GM12891 (cell line): Measurements from ENCODE around the gene LIF.

Experiments used
- PAX5 ChIP-seq: IDR thresholded peaks from 2 replicates; pipeline ENCODE4 v1.6.1; 2011; ENCODE audit warnings: low read length, moderate library complexity, mild to moderate bottlenecking; ENCODE audit not compliant: insufficient read depth, severe bottlenecking
- POLR2A ChIP-seq: IDR thresholded peaks from 2 replicates; pipeline ENCODE4 v1.6.1; 2011; ENCODE audit warnings: low read depth, low read length, control low read depth
- POLR2AphosphoS5 ChIP-seq: IDR thresholded peaks from 2 replicates; pipeline ENCODE4 v1.6.1; 2011; ENCODE audit warnings: low read depth, low read length, control low read depth
- POU2F2 ChIP-seq: IDR thresholded peaks from 2 replicates; pipeline ENCODE4 v1.6.1; 2011; ENCODE audit warnings: low read depth, mild to moderate bottlenecking, control low read depth, low read length, moderate library complexity
- TAF1 ChIP-seq: IDR thresholded peaks from 2 replicates; pipeline ENCODE4 v1.6.1; 2011; ENCODE audit warnings: low read depth, low read length, control low read depth

DNA sequence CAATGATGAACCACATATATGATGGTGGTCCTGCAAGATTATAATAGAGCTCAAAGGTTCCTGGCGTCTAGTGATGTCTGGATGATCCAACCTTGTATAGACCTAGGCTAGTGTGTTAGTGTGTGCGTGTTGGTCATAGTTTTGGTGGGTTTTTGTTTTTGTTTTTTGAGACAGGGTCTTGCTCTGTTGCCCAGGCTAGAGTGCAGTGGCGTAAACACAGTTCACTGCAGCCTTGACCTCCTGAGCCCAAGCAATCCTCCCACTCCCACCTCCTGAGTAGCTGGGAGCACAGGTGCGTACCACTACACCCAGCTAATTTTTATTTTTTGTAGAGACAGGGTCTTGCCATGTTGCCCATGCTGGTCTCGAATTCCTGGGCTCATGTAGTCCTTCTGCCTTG is 33.4 kb upstream of the LIF start:
- TF ChIP-seq POLR2A (no peak), POLR2AphosphoS5 (no peak), TAF1 (no peak), PAX5 (no peak), POU2F2 (no peak)
